HCT116 (cell line): ENCODE data around the gene PDGFD. TPM values are rescaled to one million over a fixed set of nuclear protein-coding genes. Genes with fewer than 3 reads are reported as not detected.

ENCODE experiments used
- ATAC-seq: fragments of 200-7000 bp; cut with Tn5 transposase; 2 replicates; pipeline ENCODE4 v1.9.1; 2020; ENCODE audit warnings: mild to moderate bottlenecking, moderate library complexity
- BruUV-seq: library from RNA; stranded (reverse); fragments of 400-500 nt; replicated peaks from 2 replicates; lab custom pipeline; 2021; lab: Mats Ljungman, UMichigan
- CTCF ChIA-PET: fragments of 300-600 bp; sonication (Branson Sonifier 250); formaldehyde crosslinking; loops from one replicate; lab custom pipeline; 2021; ENCODE audit warnings: antibody characterized with exemption; lab: Charles Lee
- POLR2A ChIA-PET: fragments of 300-600, 350-600 bp; sonication (Branson Sonifier 250); formaldehyde crosslinking; loops from one replicate; lab custom pipeline; 2021; ENCODE audit warnings: antibody characterized with exemption; lab: Charles Lee
- RAD21 ChIA-PET, 2 experiments: fragments of 300-600 bp; sonication (Branson Sonifier 250); formaldehyde crosslinking; loops; one replicate each; lab custom pipeline; 2023; ENCODE audit warnings: low total read pairs in 2 of 2; ENCODE audit not compliant: uncharacterized antibody in 2 of 2, unreplicated experiment in 2 of 2, low non-redundant PET in 1 of 2; lab: Charles Lee
- DNase-seq: peaks from one replicate; pipeline ENCODE4 v3.0.0-alpha.2; 2010; ENCODE audit warnings: low read depth, low spot score
- H2AFZ ChIP-seq: fragments of 200-600 bp; shearing (Covaris generic), sonication (generic); 2 replicates; pipeline ENCODE4 v1.6.1; 2017; ENCODE audit warnings: low read depth, mixed run types, mixed read lengths, antibody characterized with exemption, low read length; ENCODE audit not compliant: poor library complexity, severe bottlenecking
- H3K27ac ChIP-seq: 2 replicates; pipeline ENCODE4 v1.5.1; 2012; ENCODE audit warnings: low read depth, low read length
- H3K27me3 ChIP-seq: fragments of 200-600 bp; sonication (generic); 2 replicates; pipeline ENCODE4 v1.6.1; 2016; ENCODE audit warnings: mixed run types, low read length, mixed read lengths; ENCODE audit not compliant: insufficient read depth
- H3K36me3 ChIP-seq, 2 experiments: fragments of 200-500 bp in 1 of 2; fragments of 200-600 bp in 1 of 2; sonication (Bioruptor generic) in 1 of 2; sonication (generic) in 1 of 2; 2 replicates each; pipeline versions ENCODE4 v1.5.1 to v1.6.1; 2014 to 2016; ENCODE audit warnings: low read length in 2 of 2, inconsistent platforms in 1 of 2, mixed read lengths in 1 of 2, mixed run types in 1 of 2; ENCODE audit not compliant: insufficient read depth in 2 of 2, control insufficient read depth in 1 of 2
- H3K4me1 ChIP-seq, 2 experiments: fragments of 200-600 bp in 1 of 2; sonication (generic) in 1 of 2; 2 replicates each; pipeline versions ENCODE4 v1.5.1 to v1.6.1; 2012 to 2017; ENCODE audit warnings: low read length in 2 of 2, inconsistent platforms in 1 of 2, mild to moderate bottlenecking in 1 of 2, mixed read lengths in 1 of 2, mixed run types in 1 of 2, moderate library complexity in 1 of 2; ENCODE audit not compliant: insufficient read depth in 2 of 2, control insufficient read depth in 1 of 2
- H3K4me2 ChIP-seq: fragments of 200-600 bp; sonication (generic); 2 replicates; pipeline ENCODE4 v1.6.1; 2017; ENCODE audit warnings: mixed run types, low read length, mixed read lengths
- H3K4me3 ChIP-seq, 2 experiments: fragments of 200-600 bp in 1 of 2; sonication (generic) in 1 of 2; replicated peaks in 1 of 2; 2 replicates each; pipeline ENCODE4 v1.5.1; 2011 to 2016; ENCODE audit warnings: low read length in 2 of 2, control low read depth in 1 of 2, low read depth in 1 of 2, mild to moderate bottlenecking in 1 of 2, mixed read lengths in 1 of 2, mixed run types in 1 of 2
- H3K79me2 ChIP-seq: fragments of 200-600 bp; sonication (generic); 2 replicates; pipeline ENCODE4 v1.6.1; 2017; ENCODE audit warnings: mild to moderate bottlenecking, mixed run types, low read length, moderate library complexity, mixed read lengths; ENCODE audit not compliant: insufficient read depth
- H3K9ac ChIP-seq: fragments of 200-600 bp; sonication (generic); 2 replicates; pipeline ENCODE4 v1.6.1; 2016; ENCODE audit warnings: low read length, mixed read lengths
- H3K9me2 ChIP-seq: fragments of 200-600 bp; sonication (generic), shearing (Covaris generic); 2 replicates; pipeline ENCODE4 v1.6.1; 2017; ENCODE audit warnings: mixed run types, mild to moderate bottlenecking, moderate library complexity; ENCODE audit not compliant: insufficient read depth
- H3K9me3 ChIP-seq, 2 experiments: fragments of 200-500 bp in 1 of 2; fragments of 200-600 bp in 1 of 2; sonication (Bioruptor generic) in 1 of 2; sonication (generic) in 1 of 2; 2 replicates each; pipeline ENCODE4 v1.6.1; 2014 to 2017; ENCODE audit warnings: low read length in 2 of 2, mixed read lengths in 2 of 2, inconsistent platforms in 1 of 2, low read depth in 1 of 2, mild to moderate bottlenecking in 1 of 2, mixed run types in 1 of 2, moderate library complexity in 1 of 2; ENCODE audit not compliant: control insufficient read depth in 1 of 2, insufficient read depth in 1 of 2
- H4K20me1 ChIP-seq: fragments of 200-600 bp; sonication (generic), shearing (Covaris generic); 2 replicates; pipeline ENCODE4 v1.6.1; 2017; ENCODE audit warnings: mixed run types, mild to moderate bottlenecking, moderate library complexity; ENCODE audit not compliant: insufficient read depth
- EZH2 ChIP-seq: fragments of 200-600 bp; sonication (generic); IDR thresholded peaks from 2 replicates; pipeline ENCODE4 v1.6.1; 2017; ENCODE audit warnings: antibody characterized with exemption, mixed run types
- EZH2phosphoT487 ChIP-seq: fragments of 200-600 bp; IDR thresholded peaks from 2 replicates; pipeline ENCODE4 v1.6.1; 2018; ENCODE audit warnings: antibody characterized with exemption, borderline replicate concordance
- FOSL1 ChIP-seq: IDR thresholded peaks from 2 replicates; pipeline ENCODE4 v1.6.1; 2012; ENCODE audit warnings: low read depth
- JUND ChIP-seq: IDR thresholded peaks from 2 replicates; pipeline ENCODE4 v1.6.1; 2012
- POLR2A ChIP-seq: IDR thresholded peaks from 2 replicates; pipeline ENCODE4 v1.7.0; 2011; ENCODE audit warnings: borderline replicate concordance; ENCODE audit not compliant: insufficient read depth, insufficient read length; ENCODE audit errors: extremely low read depth
- POLR2AphosphoS5 ChIP-seq: IDR thresholded peaks from 2 replicates; pipeline ENCODE4 v1.6.1; 2011; ENCODE audit warnings: mild to moderate bottlenecking, low read depth, low read length, moderate library complexity
- RAD21 ChIP-seq: IDR thresholded peaks from 2 replicates; pipeline ENCODE4 v1.6.1; 2012; ENCODE audit warnings: low read depth, mild to moderate bottlenecking
- SIN3A ChIP-seq: IDR thresholded peaks from 2 replicates; pipeline ENCODE4 v1.6.1; 2012; ENCODE audit warnings: low read depth
- SP1 ChIP-seq: IDR thresholded peaks from 2 replicates; pipeline ENCODE4 v1.6.1; 2012; ENCODE audit warnings: low read depth
- SRF ChIP-seq: IDR thresholded peaks from 2 replicates; pipeline ENCODE4 v1.6.1; 2012; ENCODE audit warnings: low read depth
- YY1 ChIP-seq: IDR thresholded peaks from 2 replicates; pipeline ENCODE4 v1.6.1; 2011; ENCODE audit warnings: low read length, low read depth, moderate library complexity, mild to moderate bottlenecking; ENCODE audit not compliant: insufficient replicate concordance; ENCODE audit errors: extremely low read depth
- intact Hi-C: fragments of 100-400 bp; cut with micrococcal nuclease; formaldehyde crosslinking; loops from 2 replicates; pipeline ENCODE4 v1.10.0; 2022
- total RNA-seq: library from RNA; stranded (reverse); gene quantifications from one replicate; pipeline ENCODE4 v1.2.1, GENCODE V29; 2021; ENCODE audit not compliant: unreplicated experiment
- TF ChIP-seq, protein P1 (sequence below): IDR thresholded peaks from 2 replicates; pipeline ENCODE4 v1.6.1; 2011; ENCODE audit warnings: mild to moderate bottlenecking, low read length, moderate library complexity; ENCODE audit not compliant: insufficient replicate concordance; ENCODE audit errors: extremely low read depth
- TF ChIP-seq, protein P2 (sequence below): IDR thresholded peaks from 2 replicates; pipeline ENCODE4 v1.6.1; 2012
- TF ChIP-seq, protein P3 (sequence below): IDR thresholded peaks from 2 replicates; pipeline ENCODE4 v1.6.1; 2012
- TF ChIP-seq, protein P4 (sequence below), 3 experiments: fragments of 200-600 bp in 1 of 3; sonication (generic) in 1 of 3; IDR thresholded peaks in 2 of 3; conservative IDR thresholded peaks in 1 of 3; 2 replicates each; pipeline ENCODE4 v1.5.1; 2012 to 2017; ENCODE audit warnings: low read depth in 2 of 3, low read length in 2 of 3, antibody characterized with exemption in 1 of 3, borderline replicate concordance in 1 of 3, control low read depth in 1 of 3, mild to moderate bottlenecking in 1 of 3, mixed read lengths in 1 of 3, mixed run types in 1 of 3, moderate library complexity in 1 of 3; ENCODE audit not compliant: insufficient read depth in 1 of 3

The PDGFD gene
- total RNA-seq, 1 experiment from 2014 or later = 0.34 TPM

DNA sequence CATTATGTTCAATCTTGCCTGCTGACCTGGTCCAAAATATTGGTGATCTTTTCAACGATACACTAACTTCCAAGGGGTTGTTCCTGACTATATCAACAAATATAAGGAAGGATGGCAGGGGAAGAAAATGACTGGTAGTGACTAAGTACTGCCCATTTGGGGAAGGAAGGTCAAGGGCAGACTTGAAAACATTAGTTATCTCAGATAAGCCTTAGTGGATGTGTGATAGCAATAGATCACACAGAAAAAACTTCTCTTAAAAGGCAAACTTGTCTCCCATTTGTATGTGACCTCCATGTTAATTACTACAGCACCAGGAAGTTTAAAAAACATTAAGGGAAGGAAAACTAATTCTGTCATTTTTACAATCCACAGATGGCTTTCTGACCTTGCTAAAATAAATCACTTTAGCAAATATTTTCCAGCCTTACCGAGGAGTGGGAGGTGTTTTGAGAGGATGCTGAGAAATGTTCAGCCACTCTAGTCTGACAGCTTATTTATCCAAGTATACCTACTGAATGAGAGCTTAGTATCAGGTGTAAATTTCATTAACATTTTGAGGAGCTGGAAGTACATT, 215.7 kb downstream of the PDGFD start (continued):
- TF ChIP-seq, protein P1, sequence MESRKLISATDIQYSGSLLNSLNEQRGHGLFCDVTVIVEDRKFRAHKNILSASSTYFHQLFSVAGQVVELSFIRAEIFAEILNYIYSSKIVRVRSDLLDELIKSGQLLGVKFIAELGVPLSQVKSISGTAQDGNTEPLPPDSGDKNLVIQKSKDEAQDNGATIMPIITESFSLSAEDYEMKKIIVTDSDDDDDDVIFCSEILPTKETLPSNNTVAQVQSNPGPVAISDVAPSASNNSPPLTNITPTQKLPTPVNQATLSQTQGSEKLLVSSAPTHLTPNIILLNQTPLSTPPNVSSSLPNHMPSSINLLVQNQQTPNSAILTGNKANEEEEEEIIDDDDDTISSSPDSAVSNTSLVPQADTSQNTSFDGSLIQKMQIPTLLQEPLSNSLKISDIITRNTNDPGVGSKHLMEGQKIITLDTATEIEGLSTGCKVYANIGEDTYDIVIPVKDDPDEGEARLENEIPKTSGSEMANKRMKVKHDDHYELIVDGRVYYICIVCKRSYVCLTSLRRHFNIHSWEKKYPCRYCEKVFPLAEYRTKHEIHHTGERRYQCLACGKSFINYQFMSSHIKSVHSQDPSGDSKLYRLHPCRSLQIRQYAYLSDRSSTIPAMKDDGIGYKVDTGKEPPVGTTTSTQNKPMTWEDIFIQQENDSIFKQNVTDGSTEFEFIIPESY = no peak
- TF ChIP-seq YY1 = no peak
- no peak for TF ChIP-seq POLR2AphosphoS5
- no peak for TF ChIP-seq SIN3A
- TF ChIP-seq, all 23 proteins: peak for 0

DNA sequence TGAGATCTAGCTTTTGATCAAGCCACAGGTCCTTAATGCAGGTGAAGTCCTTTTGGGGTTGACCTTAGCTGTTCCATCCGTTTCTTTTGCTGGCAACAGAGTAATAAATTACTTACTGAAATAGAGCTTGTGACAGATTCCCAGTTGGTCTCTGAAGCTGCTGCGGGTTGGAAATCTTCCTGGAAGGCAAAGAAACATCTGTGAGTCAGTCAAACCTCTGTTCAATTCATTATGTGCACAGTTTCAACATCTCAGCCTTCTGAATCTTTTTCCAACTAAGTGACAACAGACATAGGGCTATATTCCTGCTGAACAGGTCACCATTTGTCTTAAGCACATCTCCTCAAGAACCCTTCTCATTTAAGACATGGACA, 216.4 kb downstream of the PDGFD start:
- no peak overlapping the region for H3K27ac ChIP-seq
- no peak overlapping the region for H3K4me2 ChIP-seq
- no peaks in the 10 kb centered on the region for H3K36me3 ChIP-seq
- DNase-seq (no peak), ATAC-seq (no peak)
- H3K9me3 ChIP-seq = no peaks in the 10 kb centered on the region
- ChIA-PET RAD21 (no interaction called here), POLR2A (no interaction called here), CTCF (no interaction called here)
- TF ChIP-seq YY1 (no peak), RAD21 (no peak), SRF (no peak), JUND (no peak), EZH2phosphoT487 (no peak), POLR2A (no peak), SP1 (no peak), FOSL1 (no peak), EZH2 (no peak), POLR2AphosphoS5 (no peak)
- TF ChIP-seq, protein P1 = no peak
- TF ChIP-seq, protein P2, sequence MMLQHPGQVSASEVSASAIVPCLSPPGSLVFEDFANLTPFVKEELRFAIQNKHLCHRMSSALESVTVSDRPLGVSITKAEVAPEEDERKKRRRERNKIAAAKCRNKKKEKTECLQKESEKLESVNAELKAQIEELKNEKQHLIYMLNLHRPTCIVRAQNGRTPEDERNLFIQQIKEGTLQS = no peak
- TF ChIP-seq, protein P3, sequence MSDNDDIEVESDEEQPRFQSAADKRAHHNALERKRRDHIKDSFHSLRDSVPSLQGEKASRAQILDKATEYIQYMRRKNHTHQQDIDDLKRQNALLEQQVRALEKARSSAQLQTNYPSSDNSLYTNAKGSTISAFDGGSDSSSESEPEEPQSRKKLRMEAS = no peak
- TF ChIP-seq, protein P4, sequence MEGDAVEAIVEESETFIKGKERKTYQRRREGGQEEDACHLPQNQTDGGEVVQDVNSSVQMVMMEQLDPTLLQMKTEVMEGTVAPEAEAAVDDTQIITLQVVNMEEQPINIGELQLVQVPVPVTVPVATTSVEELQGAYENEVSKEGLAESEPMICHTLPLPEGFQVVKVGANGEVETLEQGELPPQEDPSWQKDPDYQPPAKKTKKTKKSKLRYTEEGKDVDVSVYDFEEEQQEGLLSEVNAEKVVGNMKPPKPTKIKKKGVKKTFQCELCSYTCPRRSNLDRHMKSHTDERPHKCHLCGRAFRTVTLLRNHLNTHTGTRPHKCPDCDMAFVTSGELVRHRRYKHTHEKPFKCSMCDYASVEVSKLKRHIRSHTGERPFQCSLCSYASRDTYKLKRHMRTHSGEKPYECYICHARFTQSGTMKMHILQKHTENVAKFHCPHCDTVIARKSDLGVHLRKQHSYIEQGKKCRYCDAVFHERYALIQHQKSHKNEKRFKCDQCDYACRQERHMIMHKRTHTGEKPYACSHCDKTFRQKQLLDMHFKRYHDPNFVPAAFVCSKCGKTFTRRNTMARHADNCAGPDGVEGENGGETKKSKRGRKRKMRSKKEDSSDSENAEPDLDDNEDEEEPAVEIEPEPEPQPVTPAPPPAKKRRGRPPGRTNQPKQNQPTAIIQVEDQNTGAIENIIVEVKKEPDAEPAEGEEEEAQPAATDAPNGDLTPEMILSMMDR (IDR thresholded peaks at IDR 0.05 in 2 of 3, conservative IDR thresholded peaks at IDR 0.05 in 1 of 3; ENCODE audit: borderline replicate concordance in 1 of 3, insufficient read depth in 1 of 3, low read depth in 2 of 3, low read length in 2 of 3) = no peak
- no peaks in the 10 kb centered on the region for H3K79me2 ChIP-seq
- no peaks in the 10 kb centered on the region for H3K9me2 ChIP-seq
- H3K27me3 ChIP-seq = no peaks in the 10 kb centered on the region
- intact Hi-C loops = loop anchor here (1.0 kb wide), 1 partner anchor 8 kb away; no protein-coding TSS in a partner anchor
- no peak overlapping the region for H2AFZ ChIP-seq
- no peak overlapping the region for H3K4me3 ChIP-seq
- H3K4me1 ChIP-seq = no peaks in the 10 kb centered on the region
- no peaks in the 10 kb centered on the region for H4K20me1 ChIP-seq
- BruUV-seq = no TSS peak
- H3K9ac ChIP-seq = no peak overlapping the region
